HL-60 (cell line): Measurements from ENCODE around the gene PADI2.
A peak's percentile ranks its signal among the peaks of the same experiment; 100 is the strongest.

Experiments
- DNase-seq, 2 experiments: peaks; one replicate each; pipeline ENCODE4 v3.0.0-alpha.2; 2010 to 2020; ENCODE audit warnings: low read depth in 1 of 2, low spot score in 1 of 2
- H3K27ac ChIP-seq: fragments of 250-450 bp; sonication (Bioruptor Pico); replicated peaks from 2 replicates; pipeline ENCODE4 v1.5.1; 2020; ENCODE audit warnings: mild to moderate bottlenecking, moderate library complexity
- H3K27me3 ChIP-seq: fragments of 250-450 bp; sonication (Bioruptor Pico); 2 replicates; pipeline ENCODE4 v1.5.1; 2021; ENCODE audit warnings: mild to moderate bottlenecking, moderate library complexity; ENCODE audit not compliant: insufficient read depth, poor library complexity, severe bottlenecking
- H3K4me3 ChIP-seq: replicated peaks from 2 replicates; pipeline ENCODE4 v1.5.1; 2011; ENCODE audit warnings: mild to moderate bottlenecking, control low read depth, low read length; ENCODE audit not compliant: insufficient read depth
- GABPA ChIP-seq: IDR thresholded peaks from 2 replicates; pipeline ENCODE4 v1.6.1; 2012; ENCODE audit warnings: low read depth
- POLR2AphosphoS5 ChIP-seq: IDR thresholded peaks from 2 replicates; pipeline ENCODE4 v1.6.1; 2012; ENCODE audit warnings: low read depth
- SPI1 ChIP-seq: IDR thresholded peaks from 2 replicates; pipeline ENCODE4 v1.6.1; 2012; ENCODE audit warnings: low read depth, mild to moderate bottlenecking, borderline replicate concordance
- TF ChIP-seq, protein P1 (sequence below): IDR thresholded peaks from 2 replicates; pipeline ENCODE4 v1.6.1; 2012; ENCODE audit warnings: low read depth; ENCODE audit not compliant: insufficient replicate concordance
- TF ChIP-seq, protein P2 (sequence below): IDR thresholded peaks from one replicate; pipeline ENCODE4 v1.5.1; 2011; ENCODE audit warnings: low read length, control low read depth, inconsistent platforms; ENCODE audit not compliant: insufficient read depth

PADI2 gene

DNA sequence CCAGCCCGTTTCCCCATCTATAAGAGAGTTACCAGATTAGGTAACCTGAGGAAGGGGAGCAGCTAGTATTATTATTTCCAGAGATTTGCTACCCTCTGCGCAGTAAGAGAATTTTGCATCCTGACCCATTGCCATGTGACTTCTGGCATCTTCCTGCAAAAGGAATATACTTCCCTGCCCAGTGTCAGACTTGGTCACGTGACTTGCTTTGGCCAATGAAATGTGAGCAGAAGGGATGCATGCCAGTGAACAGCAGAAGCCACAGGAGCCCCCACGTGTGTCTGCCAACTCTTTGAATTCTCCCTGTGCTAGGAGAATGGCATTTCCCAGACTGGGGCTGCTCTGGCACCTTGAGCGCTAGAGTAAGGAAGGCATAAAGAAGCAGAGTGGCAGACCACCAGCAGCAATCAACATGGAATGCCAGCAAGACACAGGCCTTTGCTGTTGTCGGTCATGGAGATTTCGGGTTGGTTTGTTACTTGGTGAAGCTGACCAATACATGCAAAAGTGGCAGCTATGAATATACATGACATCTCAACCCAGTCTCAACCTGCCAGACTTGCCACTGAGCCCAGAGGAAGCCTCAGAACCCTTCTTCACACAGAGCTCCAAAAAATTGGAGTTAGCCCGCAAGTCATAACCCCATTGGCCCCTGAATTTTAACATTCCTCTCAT lies 39.0 kb downstream of the PADI2 start:
- H3K27me3 ChIP-seq, result no peaks in the 10 kb centered on the region
- no peak overlapping the region for H3K4me3 ChIP-seq
- TF ChIP-seq, protein P1, sequence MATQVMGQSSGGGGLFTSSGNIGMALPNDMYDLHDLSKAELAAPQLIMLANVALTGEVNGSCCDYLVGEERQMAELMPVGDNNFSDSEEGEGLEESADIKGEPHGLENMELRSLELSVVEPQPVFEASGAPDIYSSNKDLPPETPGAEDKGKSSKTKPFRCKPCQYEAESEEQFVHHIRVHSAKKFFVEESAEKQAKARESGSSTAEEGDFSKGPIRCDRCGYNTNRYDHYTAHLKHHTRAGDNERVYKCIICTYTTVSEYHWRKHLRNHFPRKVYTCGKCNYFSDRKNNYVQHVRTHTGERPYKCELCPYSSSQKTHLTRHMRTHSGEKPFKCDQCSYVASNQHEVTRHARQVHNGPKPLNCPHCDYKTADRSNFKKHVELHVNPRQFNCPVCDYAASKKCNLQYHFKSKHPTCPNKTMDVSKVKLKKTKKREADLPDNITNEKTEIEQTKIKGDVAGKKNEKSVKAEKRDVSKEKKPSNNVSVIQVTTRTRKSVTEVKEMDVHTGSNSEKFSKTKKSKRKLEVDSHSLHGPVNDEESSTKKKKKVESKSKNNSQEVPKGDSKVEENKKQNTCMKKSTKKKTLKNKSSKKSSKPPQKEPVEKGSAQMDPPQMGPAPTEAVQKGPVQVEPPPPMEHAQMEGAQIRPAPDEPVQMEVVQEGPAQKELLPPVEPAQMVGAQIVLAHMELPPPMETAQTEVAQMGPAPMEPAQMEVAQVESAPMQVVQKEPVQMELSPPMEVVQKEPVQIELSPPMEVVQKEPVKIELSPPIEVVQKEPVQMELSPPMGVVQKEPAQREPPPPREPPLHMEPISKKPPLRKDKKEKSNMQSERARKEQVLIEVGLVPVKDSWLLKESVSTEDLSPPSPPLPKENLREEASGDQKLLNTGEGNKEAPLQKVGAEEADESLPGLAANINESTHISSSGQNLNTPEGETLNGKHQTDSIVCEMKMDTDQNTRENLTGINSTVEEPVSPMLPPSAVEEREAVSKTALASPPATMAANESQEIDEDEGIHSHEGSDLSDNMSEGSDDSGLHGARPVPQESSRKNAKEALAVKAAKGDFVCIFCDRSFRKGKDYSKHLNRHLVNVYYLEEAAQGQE, result no peak
- no peak for TF ChIP-seq POLR2AphosphoS5
- TF ChIP-seq GABPA, result no peak
- TF ChIP-seq SPI1, result no peak
- TF ChIP-seq, protein P2, sequence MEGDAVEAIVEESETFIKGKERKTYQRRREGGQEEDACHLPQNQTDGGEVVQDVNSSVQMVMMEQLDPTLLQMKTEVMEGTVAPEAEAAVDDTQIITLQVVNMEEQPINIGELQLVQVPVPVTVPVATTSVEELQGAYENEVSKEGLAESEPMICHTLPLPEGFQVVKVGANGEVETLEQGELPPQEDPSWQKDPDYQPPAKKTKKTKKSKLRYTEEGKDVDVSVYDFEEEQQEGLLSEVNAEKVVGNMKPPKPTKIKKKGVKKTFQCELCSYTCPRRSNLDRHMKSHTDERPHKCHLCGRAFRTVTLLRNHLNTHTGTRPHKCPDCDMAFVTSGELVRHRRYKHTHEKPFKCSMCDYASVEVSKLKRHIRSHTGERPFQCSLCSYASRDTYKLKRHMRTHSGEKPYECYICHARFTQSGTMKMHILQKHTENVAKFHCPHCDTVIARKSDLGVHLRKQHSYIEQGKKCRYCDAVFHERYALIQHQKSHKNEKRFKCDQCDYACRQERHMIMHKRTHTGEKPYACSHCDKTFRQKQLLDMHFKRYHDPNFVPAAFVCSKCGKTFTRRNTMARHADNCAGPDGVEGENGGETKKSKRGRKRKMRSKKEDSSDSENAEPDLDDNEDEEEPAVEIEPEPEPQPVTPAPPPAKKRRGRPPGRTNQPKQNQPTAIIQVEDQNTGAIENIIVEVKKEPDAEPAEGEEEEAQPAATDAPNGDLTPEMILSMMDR, result no peak
- no peak overlapping the region for H3K27ac ChIP-seq
- no peak for DNase-seq

DNA sequence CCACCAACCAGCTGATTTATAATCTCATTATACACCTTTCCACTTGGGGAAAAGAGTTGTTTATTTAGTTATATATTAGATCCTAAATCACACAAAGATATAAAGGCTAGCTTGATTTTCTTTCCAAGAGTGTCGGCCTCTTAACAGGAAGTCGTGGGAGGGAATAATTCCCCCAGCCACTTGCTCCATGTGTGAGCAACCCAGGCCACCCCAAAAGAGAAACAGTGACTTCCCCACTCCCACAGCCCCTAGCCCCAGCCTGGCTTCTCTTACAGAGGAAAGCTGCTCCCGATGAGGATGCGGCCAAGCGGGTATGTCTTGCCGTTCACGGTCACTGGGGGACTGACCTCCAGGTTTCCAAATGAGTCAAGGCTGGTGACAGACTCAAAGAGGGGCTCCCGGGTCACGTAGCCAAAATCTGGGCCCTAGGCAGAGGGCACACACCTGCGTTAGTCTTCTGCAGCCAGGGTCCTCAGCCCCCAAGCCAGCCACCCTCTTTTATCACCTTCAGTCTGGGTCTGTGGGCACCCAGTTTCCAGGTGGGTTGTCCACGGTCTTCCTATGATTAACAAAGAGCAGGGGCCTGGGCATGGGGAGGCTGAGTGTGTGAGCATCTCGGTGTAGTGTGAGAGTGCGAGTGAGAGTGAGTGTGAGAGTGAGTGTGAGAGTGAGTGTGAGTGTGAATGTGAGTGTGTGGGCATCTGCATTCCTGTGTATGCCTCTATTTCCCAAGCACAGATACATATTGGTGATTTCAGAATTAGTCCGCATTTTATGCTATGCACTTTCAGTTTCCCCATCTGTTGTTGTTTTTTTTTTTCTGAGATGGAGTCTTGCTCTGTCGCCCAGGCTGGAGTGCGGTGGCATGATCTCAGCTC lies 40.0 kb downstream of the PADI2 start:
- no peak overlapping the region for H3K4me3 ChIP-seq
- H3K27ac ChIP-seq, result no peak overlapping the region
- TF ChIP-seq SPI1, result no peak
- no peak for TF ChIP-seq GABPA
- TF ChIP-seq, protein P1, result no peak
- TF ChIP-seq POLR2AphosphoS5, result no peak
- TF ChIP-seq, protein P2, result no peak
- no peaks in the 10 kb centered on the region for H3K27me3 ChIP-seq
- DNase-seq, result no peak

DNA sequence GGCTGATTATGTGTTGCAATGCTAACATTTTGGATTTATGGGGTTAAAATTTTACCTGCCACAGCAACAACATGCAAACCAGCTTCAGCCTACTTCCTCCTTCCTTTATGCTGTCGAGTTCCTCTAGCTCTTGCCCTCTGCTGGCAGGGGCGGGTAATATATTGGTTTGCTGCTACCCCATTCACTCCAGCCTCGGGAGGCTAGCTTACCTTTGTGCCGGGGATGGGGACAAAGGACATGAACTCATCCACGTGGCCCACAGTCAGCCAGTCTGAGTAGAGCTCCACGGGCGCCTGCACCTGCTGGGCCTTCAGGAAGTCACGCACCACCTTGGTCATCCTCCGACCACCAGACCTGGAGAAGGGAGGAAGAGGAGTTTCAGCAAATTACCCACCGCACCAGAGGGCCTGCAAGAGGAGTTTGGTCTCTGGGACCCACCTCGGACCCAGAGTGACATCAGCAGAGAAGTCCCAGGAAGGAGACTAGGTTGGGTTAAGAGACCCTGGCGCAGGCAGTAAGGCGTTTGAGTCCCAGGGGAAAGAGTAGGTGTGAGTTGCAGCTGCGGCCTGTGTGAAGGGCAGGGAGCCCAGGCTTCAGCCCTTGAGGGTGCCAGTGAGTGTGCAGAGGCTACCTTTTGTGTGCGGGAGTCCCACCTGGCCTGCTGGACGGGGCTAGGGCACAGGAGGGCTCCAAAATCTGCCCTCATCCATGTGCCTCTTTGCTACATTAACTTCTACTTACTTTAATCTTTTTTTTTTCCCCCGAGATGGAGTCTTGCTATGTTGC lies 43.6 kb downstream of the PADI2 start:
- H3K27me3 ChIP-seq, result no peaks in the 10 kb centered on the region
- H3K4me3 ChIP-seq, result no peak overlapping the region
- TF ChIP-seq POLR2AphosphoS5 (no peak), SPI1 (peak; percentile 70; the same call in 1 of the 2 replicates), GABPA (no peak)
- TF ChIP-seq, protein P2, result peak; percentile 91
- TF ChIP-seq, protein P1, result no peak
- DNase-seq, result peak; percentile 71 to 90
- peak overlapping the region; percentile 74 for H3K27ac ChIP-seq
